HG03521 (cell line): Measurements from ENCODE around the gene CD6.
"Not testable (repeated sequence)": the region's sequence is repeated elsewhere in the genome, so short reads cannot be mapped to it uniquely, and the experiment has no call there.

ENCODE experiments used
- ATAC-seq: cut with Tn5 transposase; IDR thresholded peaks from one replicate; pipeline ENCODE4 v1.9.1; 2021; ENCODE audit warnings: mild to moderate bottlenecking, moderate library complexity; ENCODE audit not compliant: unreplicated experiment

Gene CD6

DNA sequence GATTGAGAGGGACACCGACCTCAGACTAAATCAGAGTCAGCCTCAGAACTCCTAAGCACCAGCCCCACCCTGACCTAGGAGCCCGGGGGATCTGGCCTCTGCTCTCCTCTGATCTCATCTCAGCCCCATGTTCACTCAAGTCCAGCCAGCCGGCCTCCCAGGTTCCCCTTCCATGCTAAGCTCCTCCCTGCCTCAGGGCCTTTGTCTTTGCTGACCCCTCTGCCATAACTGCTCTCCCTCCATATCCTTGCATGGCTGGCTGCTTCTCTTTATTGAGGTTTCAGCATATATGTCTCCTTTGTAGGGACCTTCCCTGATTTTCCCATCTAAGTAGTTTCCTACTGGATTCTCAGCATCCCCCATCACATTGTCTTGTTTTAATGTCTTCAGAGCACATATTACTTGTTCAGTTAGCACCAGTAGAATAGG lies 18.7 kb upstream of the CD6 start:
- no peak for ATAC-seq

DNA sequence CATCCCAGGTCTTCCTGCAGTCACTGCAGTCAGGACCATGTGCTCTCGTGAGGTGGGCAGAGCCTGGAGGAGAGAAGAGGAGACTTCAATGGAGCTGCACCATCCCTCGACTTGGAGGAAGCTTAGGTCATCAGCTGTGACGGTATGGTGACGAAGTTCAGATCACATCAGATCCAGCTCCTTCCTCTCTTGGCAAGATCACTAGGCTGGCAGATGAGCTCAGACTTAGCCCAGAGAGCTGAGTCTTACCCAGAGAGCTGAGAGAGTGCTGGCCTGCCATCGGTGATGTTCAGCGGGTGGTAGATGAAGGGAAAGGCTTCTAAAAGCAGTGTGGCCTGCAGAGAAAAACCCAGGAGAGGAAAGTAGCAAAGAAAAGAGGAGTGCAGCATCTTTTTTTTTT lies 17.7 kb upstream of the CD6 start:
- no peak for ATAC-seq

DNA sequence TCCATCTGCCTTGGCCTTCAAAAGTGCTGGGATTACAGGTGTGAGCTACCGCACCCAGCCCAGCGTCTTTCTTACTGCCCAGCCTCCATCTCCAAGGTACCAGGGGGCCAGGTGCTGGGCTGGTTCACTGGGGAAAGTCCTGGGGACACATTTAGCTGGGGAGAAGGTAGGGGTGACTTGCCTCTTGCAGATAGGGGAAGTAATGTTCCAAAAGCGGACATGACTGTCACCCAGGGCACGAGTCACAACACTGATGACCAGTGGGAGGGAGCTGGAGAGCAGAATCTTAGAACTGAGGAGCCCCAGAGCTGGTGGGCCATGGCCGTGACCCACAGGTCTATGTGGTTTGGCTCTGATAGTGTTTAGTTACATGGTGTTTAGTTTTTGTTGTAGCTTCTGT lies 17.1 kb upstream of the CD6 start:
- no peak for ATAC-seq

DNA sequence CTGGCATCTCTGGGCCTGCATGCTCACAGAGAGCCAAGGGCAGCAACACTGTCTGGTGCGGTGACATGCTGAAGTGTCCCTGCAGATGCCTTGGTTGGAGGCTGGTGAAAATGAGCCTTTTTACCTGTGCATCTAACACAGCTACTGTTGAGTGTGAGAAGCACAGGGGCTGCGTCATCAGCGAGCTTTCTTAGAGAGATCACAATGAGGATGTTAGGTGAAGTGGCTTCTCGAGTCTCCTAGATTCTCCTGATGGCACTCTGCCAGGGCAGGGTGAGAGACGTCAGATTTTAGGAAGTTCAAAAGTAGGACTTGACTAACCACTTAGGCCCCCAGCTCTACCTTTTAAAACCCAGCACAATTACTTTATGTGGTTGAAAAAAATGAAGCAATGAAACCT lies 15.9 kb upstream of the CD6 start:
- no peak for ATAC-seq

DNA sequence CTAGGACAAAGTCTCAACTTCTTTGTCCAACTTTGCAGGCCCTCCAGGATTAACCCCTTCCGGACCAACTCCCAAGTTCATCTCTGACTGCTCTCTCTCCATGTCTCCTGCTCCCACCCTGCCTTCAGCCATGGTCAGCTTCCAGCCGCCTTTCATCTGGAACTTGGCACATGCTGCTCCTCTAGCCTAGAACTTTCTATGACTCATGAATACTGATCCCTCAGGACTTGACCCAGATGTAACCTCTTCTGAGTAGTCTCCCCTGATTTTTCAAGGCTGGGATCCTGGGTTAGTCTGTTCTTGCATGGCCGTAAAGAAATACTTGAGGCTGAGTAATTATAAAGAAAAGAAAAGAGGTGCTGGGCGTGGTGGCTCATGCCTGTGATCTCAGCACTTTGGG lies 14.3 kb upstream of the CD6 start:
- no peak for ATAC-seq

DNA sequence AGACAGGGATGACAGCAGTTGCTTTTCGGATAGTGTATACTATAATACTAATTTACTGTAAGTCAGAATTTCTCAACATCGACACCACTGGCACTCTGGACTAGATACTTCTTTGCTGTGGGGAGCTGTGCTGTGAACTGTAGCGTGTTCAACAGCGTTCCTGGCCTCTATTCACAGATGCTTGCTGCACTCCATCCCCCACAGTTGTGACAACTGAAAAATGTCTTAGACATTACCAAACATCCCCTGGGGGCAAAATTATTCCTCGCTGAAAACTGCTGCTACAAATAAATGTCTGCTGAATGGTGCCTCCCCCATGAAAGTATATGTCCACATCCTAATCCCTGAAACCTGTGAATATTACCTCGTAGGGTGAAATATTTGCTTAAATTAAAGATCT lies 12.0 kb upstream of the CD6 start:
- ATAC-seq: no peak

DNA sequence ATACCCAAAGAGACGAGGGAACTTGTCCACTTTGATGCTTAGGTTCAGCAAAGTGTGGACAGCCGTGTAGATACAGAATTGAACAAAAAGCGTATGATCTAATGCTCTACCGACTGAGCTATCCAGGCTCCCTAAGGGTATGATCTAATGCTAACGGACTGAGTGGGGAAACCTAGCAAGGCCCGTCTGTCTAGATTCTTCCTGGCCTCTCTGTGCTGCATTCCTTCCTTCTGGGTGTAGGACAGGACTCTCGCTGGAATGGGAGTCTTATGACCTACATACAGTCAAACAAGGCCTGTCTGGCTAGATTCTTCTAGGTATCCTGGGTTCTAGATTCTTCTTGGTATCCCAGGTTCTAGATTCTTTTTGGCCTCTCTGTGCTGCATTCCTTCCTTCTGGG lies 11.1 kb upstream of the CD6 start:
- no peak for ATAC-seq

DNA sequence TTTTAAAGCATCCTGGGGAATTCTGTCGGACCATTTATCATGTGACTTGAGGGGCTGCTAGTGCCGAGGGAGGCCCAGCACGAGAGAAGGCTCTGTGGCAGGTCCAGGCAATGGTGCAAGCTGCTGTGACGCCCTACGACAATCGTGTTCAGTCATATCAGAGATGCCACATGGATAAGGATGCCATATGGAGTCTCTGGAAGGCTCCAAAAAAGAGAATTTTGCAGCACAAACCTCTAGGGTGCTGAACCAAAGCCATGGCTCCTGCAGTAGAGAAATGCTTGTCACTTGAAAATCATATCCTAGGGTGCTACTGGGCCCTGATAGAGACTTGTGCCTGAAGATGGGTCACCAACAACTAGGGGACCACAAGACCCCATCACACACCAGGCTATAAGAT lies 6.7 kb upstream of the CD6 start:
- ATAC-seq: no peak

DNA sequence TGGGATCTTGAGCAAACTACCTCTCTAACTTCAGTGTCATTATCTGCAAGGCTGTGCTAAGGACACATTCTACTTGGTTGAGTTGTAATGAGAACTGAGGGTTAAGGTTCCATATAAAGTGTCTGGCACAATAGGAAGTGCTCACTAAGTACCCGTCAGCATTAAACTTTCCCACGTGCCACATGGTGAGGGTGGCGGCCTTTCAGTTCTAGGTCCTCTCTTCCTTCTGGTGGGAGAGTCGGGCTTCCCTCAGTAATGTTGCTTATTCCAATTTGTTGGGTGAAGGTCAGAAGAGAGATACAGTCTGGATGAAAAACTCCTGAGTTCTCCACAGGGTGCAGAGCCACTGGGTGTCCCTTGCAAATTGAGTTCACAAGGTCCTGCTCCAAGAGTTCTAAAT lies 4.6 kb upstream of the CD6 start:
- ATAC-seq: no peak

DNA sequence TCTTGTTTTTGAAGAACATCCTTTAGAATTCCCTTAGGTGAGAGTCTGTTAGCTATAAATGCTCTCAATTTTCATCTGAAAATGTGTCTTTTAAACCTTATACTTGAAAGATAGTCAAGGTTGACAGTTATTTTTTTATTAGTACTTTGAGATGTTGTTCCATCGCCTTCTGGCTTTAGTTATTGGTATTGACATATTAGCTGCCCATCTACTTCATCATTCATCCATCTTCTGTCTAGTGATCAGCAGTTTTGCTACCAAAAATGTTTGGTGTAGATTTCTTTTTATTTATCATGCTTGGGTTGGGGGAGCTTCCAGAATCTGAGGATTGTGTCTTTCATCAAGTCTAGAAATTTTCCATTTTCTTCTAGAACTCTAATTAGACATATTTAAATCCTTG lies 3.3 kb upstream of the CD6 start:
- ATAC-seq: no peak

DNA sequence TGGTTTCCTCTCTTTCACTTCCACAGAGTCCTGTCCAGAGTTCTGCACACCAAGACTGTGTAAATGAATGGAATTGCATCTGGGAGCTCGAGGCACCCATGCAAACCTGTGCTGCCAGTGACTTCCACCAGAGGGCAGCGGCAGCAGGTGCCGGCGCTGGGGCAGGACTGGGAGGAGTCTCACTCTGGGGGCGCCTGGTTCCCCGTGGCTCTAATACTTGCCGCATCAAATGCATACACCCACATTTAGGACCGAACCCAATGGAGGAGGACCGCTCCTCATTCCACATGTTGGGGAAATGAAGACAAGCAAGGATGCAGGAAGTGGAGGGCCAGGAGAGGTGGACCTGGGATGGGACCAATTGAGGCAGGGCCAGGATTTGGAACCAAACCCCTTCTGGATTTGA lies 1.1 kb upstream of the CD6 start:
- no peak for ATAC-seq

DNA sequence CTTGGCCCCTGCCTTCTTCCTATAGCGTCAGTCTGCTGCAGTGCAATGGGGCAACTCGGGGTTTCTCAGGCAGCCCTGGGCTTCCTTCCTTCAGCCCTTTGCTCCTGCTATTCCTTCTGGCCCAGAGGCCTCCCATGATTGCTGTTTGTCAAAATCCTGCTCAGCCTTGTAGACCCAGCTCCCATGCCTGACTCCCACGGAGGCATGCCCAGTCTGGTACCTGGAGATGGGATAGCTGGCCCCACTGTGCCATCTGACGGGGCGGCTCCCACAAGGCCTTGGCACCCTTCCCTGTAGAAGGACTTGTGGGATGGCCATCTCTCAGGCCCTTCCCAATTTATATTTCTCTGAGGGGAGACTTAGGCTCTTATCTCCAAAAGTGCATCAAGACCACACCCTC lies 590 bp upstream of the CD6 start:
- ATAC-seq: no peak

DNA sequence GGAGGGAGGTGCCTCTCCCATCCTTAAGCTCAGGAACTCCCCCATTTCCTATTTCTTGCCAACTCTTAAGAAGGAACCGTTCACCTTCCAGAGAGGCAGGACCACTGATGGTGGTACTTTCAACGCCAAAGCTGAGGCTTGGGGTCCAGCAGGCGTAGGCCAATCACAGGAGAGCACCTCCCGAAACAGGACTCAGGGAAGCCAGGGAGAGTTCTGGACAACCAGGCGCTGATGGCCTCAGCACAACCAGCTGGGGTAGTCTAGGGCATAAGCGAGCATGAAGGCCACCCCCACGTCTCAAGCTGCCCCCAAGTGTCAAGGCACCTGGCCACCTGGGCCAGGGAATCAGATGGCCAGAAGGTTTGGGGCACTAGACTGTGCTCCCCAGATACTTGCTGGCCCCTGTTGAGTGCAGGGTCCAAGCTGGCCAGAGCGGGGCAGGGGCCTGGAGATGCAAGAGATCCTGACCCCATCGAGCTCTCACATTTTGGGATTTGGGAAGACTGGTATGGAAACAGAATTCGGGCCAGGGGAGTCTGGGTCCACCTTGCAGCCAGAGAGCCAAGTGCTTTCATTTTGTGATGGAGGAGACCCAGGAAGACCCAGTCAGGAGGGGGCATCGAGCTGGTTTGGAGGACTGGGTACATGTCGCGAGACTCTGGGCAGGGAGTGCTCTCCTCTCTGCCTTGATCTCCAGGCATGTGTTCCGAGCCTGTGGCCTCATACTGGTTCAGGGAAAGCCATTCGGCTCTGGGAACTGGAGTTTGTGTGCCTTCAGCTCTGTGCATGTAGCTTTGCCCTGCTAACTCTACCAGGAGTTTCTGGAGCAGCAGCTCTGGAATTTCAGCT lies 926 bp downstream of the CD6 start:
- no peak for ATAC-seq

DNA sequence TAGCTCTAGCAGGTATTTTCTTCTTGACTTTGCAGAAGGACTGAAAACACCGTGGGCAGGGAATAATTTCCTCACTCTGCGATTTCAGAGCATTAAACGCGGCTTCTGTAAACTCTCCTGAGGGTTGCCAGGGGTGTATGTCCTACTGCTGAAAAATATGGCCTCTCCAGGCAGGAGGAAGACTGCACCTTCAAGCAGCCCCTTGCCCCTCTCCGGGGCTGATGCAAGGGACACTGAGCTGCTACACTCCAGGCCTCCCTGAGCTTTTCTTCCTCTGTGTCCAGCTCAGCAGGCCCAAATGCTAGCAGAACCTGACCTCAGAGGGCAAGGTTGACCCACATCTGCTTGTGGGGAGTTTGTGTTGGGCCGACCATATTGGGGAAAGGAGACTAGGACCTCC lies 2.2 kb downstream of the CD6 start:
- ATAC-seq: no peak

DNA sequence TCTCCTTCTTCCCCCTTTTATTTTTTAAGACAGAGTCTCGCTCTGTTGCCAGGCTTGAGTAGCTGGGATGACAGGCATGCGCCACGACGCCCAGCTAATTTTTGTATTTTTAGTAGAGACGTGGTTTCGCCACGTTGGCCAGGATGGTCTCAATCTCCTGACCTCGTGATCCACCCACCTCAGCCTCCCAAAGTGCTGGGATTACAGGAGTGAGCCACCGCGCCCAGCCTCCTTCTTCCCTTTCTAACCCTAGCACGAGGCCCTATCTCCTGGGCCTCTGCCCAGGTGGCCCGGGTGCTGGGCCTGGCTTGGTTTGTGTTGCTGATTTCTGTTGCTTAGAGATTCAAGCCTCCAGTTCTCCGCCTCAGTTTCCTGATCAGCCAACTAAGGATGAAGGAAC lies 2.8 kb downstream of the CD6 start:
- not testable (repeated sequence) for ATAC-seq

DNA sequence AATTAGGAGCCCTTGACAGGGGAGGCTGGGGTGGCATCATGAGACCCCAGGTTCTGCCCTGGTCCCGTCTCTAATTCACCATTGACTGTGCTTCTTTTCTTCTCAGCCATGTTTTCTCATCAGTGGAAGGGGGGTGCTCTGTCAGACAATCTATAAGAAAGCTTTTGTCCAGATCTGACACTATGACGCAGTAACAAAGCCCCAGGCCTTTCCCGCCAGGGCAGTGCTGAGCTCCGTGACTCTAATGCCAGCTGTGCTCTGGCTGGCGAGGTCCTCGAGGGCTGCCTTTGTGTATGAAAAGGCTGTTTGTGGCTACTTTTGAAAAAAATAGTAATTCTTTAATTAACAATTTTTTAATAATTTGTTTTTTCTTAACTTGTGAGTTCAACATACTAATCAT lies 3.2 kb downstream of the CD6 start:
- no peak for ATAC-seq

DNA sequence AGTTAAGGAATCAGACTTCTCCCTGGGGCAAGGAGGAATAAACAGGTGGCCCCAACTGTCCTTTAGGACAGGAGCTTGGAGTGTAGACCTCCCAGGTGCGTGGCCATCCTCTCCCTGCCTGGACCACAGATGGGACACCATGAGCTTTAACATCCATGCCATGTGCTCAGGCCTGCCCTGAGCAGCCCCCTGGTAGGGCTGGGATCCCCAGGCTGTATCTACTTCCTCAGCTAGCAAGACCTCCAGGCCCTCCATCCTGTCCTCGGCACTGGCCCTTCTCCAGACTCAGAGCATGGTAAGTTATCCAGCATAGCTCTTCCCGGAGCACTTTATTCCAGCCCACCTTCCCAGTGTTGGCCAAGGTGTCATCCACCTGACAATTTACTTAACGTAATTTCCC lies 5.7 kb downstream of the CD6 start:
- no peak for ATAC-seq

DNA sequence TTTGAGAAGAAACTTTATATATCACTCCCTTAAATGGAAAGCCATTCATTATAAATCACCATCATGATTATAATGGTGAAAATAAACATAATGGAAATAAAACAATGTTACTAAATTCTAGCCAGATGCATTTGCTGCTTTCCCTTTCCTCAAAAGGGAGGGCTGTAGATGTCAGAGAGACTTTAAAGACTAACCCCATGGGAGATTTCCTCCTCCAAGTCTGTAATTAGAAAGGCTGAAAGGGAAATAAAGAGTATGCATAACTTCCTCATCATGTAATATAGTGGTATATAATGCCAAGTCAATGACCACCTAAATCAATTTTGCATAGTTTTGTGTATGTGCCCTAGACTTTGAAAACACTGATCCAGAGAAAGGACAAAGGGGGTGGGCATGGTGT lies 6.4 kb downstream of the CD6 start:
- ATAC-seq: no peak

DNA sequence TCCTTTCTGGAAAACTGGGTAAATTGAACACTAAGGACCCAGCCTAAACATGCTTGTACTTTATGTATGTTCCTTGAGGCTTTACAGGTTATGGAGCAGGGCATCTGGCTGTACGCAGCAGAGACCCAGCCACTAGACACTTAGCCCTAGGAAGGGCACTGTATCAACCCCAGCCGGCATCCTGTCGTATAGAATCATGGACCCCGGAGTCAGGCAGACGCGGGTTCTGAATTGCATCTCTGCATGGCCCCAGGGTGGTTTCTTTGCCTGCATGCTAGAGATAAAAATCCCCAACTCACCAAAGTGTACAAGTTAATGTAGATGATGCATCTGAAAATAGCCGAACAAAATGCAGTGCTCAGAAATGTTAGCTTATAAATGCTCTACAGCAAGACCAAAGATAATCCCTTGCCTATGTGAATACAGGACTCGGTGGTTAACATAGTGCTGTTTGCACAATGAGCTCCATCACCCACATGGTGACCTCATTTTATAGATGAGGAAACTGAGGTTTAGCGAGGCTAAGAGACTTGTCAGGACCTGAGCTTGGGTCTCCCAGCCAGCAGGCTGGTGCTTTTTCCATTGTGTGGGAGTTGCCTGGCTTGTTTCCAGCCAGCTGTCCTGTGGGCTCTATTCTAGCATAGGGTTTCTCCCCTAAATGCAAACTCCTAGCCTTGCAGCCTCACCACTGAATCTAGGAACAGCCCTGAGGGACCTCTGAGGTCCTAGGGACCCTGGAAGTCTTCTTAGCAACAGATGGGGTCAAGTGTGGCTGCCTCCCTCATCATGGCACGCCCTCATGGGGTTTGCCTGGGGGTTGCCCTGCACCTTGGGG lies 7.3 kb downstream of the CD6 start:
- ATAC-seq: no peak

DNA sequence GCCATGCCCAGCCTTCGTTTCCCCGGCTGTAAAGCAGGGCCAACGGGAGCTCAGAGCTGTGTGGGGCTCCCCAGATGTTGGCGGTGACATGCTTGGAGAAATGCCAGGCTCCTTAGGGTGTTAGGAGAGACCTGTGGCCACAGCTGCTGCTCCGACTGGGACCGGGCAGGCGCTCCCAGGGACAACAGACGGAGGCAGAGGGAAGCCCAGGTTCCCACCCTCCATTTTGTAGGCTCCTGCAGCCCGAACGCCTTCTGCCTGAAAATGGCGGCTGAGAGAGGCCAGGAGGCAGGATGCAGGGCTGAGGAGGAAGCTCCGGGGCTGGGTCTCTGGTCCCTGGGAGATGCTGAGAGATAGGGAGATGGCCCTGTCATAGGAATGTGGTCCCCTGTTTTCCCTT lies 10.0 kb downstream of the CD6 start:
- ATAC-seq: no peak

DNA sequence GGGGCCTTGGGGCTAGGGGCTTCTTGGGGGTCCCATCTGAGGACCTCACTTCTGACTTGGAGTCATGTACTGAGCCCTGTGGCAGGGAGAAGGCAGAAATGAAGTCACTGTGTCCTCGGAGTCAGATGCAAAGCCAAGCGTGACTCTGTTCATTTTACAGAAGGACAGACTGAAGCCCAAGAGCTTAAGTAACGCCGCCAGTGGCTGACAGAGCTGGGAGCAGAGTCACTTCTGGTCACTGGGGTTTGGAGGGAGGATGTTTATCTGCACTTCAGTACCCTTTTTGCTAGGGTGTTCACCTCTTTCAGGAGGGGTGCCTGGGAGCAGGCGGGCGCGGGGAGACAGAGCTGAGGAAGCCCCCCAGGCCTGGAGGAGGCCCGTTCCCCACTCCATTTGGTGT lies 10.7 kb downstream of the CD6 start:
- ATAC-seq: no peak

DNA sequence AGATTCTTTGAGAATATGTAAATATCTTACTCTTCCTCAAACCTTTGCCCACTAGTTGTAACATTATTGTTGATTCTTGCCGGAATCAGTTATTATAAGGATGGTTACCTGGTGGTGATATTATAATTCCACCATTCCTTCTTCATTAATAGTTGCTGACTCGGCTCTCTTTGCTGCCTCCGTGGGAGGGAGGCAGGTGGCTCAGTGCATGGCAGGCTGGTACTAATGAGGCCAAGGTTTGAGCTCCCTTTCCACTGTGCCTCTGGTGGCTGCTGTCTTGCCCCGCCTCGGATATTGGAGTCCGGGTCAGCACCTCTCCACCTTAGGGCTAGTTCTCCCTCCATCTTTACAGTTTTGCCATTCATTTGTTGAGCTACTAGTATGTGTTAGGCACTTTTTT lies 12.7 kb downstream of the CD6 start:
- ATAC-seq: no peak
